Measurements from ENCODE around the gene HSPBP1. TPM values are rescaled to one million over a fixed set of nuclear protein-coding genes. Genes with fewer than 3 reads are reported as not detected.
A peak's percentile ranks its signal among the peaks of the same experiment; 100 is the strongest.

Gene HSPBP1
- total RNA-seq, 1 experiment from 2014 or later, result 122 TPM

GRCh38 chr19:55262359-55262758 lies 17.6 kb downstream of the HSPBP1 start:
- intact Hi-C loops (cut with micrococcal nuclease), result no loop called here
- no TSS peak for BruUV-seq (replicated peaks)
- Histone ChIP-seq H3F3A (ENCODE audit: low read length, unreplicated experiment) (no peaks in the 10 kb centered on the region), H3K9me2 (replicated peaks; ENCODE audit: low read length) (no peaks in the 10 kb centered on the region), H3K4me2 (ENCODE audit: low read length) (no peak overlapping the region), H3K79me2 (ENCODE audit: low read length) (peaks cover 22% of the 10 kb centered on the region), H3K27me3 (ENCODE audit: low read length) (no peaks in the 10 kb centered on the region), H3K9me3 (ENCODE audit: low read length) (no peaks in the 10 kb centered on the region), H3K4me3 (ENCODE audit: low read length) (no peak overlapping the region), H4K20me1 (ENCODE audit: low read length) (peaks cover 7% of the 10 kb centered on the region), H3K36me3 (ENCODE audit: low read depth, low read length) (peaks cover 5% of the 10 kb centered on the region; the same call in 1 of the 2 replicates), H2AFZ (ENCODE audit: low read length) (no peak overlapping the region), H3K9ac (ENCODE audit: low read length) (no peak overlapping the region), H3K4me1 (ENCODE audit: insufficient read depth, low read length) (peaks cover 9% of the 10 kb centered on the region), H3K27ac (ENCODE audit: low read length) (no peak overlapping the region)
- ATAC-seq (no peak), DNase-seq (no peak)
- CTCF ChIA-PET, result no interaction called here
- TF ChIP-seq EZH2 (IDR thresholded peaks at IDR 0.05; ENCODE audit: low read length, unreplicated experiment) (no peak), EZH2phosphoT487 (IDR thresholded peaks at IDR 0.05; ENCODE audit: borderline replicate concordance, low read length) (no peak)
- POLR2A ChIA-PET (ENCODE audit: unreplicated experiment), result no interaction called here

- no peaks in the 10 kb centered on the region for H3K9me3 ChIP-seq (ENCODE audit: low read length)
- ChIA-PET POLR2A (ENCODE audit: unreplicated experiment) (no interaction called here), CTCF (no interaction called here)
- BruUV-seq (replicated peaks), result no TSS peak
- H3K36me3 ChIP-seq (ENCODE audit: low read depth, low read length), result peaks cover 3% of the 10 kb centered on the region; the same call in 1 of the 2 replicates
- peaks cover 14% of the 10 kb centered on the region for H4K20me1 ChIP-seq (ENCODE audit: low read length)
- intact Hi-C loops (cut with micrococcal nuclease), result no loop called here
- ATAC-seq (no peak), DNase-seq (no peak)
- H3K9me2 ChIP-seq (replicated peaks; ENCODE audit: low read length), result no peaks in the 10 kb centered on the region
- peaks cover 4% of the 10 kb centered on the region for H3F3A ChIP-seq (ENCODE audit: low read length, unreplicated experiment)
- TF ChIP-seq CTCF (conservative IDR thresholded peaks at IDR 0.05; ENCODE audit: low read depth, low read length) (no peak), EZH2 (IDR thresholded peaks at IDR 0.05; ENCODE audit: low read length, unreplicated experiment) (no peak), EZH2phosphoT487 (IDR thresholded peaks at IDR 0.05; ENCODE audit: borderline replicate concordance, low read length) (no peak)
- H3K4me1 ChIP-seq (ENCODE audit: insufficient read depth, low read length), result peaks cover 14% of the 10 kb centered on the region
- H3K9ac ChIP-seq (ENCODE audit: low read length), result no peak overlapping the region
- H3K27ac ChIP-seq (ENCODE audit: low read length), result no peak overlapping the region
- H3K4me3 ChIP-seq (ENCODE audit: low read length), result no peak overlapping the region
- no peak overlapping the region for H3K4me2 ChIP-seq (ENCODE audit: low read length)
- H3K79me2 ChIP-seq (ENCODE audit: low read length), result peaks cover 28% of the 10 kb centered on the region
- no peak overlapping the region for H2AFZ ChIP-seq (ENCODE audit: low read length)
- no peaks in the 10 kb centered on the region for H3K27me3 ChIP-seq (ENCODE audit: low read length)
Measured at GRCh38 chr19:55261671-55262126, 18.2 kb downstream of the HSPBP1 start.

GRCh38 chr19:55259540-55260210 lies 20.2 kb downstream of the HSPBP1 start:
- Histone ChIP-seq H3K27me3 (ENCODE audit: low read length) (no peaks in the 10 kb centered on the region), H3K9ac (ENCODE audit: low read length) (peak overlapping the region; percentile 71), H3K4me3 (ENCODE audit: low read length) (peak overlapping the region; percentile 95), H3K4me2 (ENCODE audit: low read length) (peak overlapping the region; percentile 86), H3K9me3 (ENCODE audit: low read length) (no peaks in the 10 kb centered on the region), H3F3A (ENCODE audit: low read length, unreplicated experiment) (peaks cover 8% of the 10 kb centered on the region), H3K4me1 (ENCODE audit: insufficient read depth, low read length) (peaks cover 33% of the 10 kb centered on the region), H3K36me3 (ENCODE audit: low read depth, low read length) (no peaks in the 10 kb centered on the region), H2AFZ (ENCODE audit: low read length) (peak overlapping the region; percentile 73), H3K9me2 (replicated peaks; ENCODE audit: low read length) (no peaks in the 10 kb centered on the region), H3K79me2 (ENCODE audit: low read length) (peaks cover 43% of the 10 kb centered on the region), H4K20me1 (ENCODE audit: low read length) (peaks cover 23% of the 10 kb centered on the region), H3K27ac (ENCODE audit: low read length) (peak overlapping the region; percentile 67)
- CTCF ChIA-PET, result no interaction called here
- TF ChIP-seq CTCF (conservative IDR thresholded peaks at IDR 0.05; ENCODE audit: low read depth, low read length), result no peak
- TF ChIP-seq EZH2 (IDR thresholded peaks at IDR 0.05; ENCODE audit: low read length, unreplicated experiment), result no peak
- no peak for TF ChIP-seq EZH2phosphoT487 (IDR thresholded peaks at IDR 0.05; ENCODE audit: borderline replicate concordance, low read length)
- POLR2A ChIA-PET (ENCODE audit: unreplicated experiment), result interaction anchor here (0.6 to 1.3 kb wide), 3 partner anchors 20 to 93 kb away, joined by 4 to 10 read pairs (median 7); partner anchors contain the start of genes HSPBP1 and KMT5C
- no peak for DNase-seq
- intact Hi-C loops (cut with micrococcal nuclease), result loop anchor here (1.0 to 5.0 kb wide), 4 partner anchors 21 to 92 kb away; partner anchors contain the start of genes DNAAF3 and HSPBP1
- no peak for ATAC-seq
- TSS peak; percentile 94 for BruUV-seq (replicated peaks)

All from PC-3 (cell line).